ENCODE data around the gene FOXJ2. TPM values are rescaled to one million over a fixed set of nuclear protein-coding genes. Genes with fewer than 3 reads are reported as not detected.

FOXJ2 gene
- total RNA-seq, 4 donors from 2014 or later, result 16.4 to 28.2 (median 20.4) TPM

DNA sequence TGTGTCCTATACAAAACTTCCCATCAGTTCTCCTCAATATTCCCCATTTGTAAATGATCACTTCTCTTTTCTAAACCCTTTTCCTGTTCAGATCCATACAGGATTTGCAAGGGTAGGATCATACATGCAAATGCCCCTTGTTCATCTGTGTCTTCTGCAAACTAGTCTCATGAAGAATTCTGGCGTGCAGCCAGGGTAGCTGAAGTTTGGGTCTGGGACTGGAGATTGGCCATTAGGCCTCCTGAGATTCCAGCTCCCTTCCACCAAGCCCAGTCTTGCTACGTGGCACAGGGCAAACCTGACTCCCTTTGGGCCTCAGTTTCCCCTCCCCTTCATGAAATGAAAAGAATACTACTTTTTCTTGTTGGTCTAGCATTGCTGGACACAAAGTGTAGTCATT, 22.3 kb downstream of the FOXJ2 start:
- no peak for TF ChIP-seq POLR2A (IDR thresholded peaks at IDR 0.05)
- WGBS, 2 donors (ENCODE audit: low coverage in 1 of 2), result 100% methylated on average over 1 of the region's 2 CpGs; no CpG with 5 or more reads in 1 of the 2 donors
- no peak overlapping the region for H3K27ac ChIP-seq
- H3K4me1 ChIP-seq, result no peaks in the 10 kb centered on the region
- no peak for ATAC-seq
- no peak overlapping the region for H3K4me3 ChIP-seq
- H3K36me3 ChIP-seq, result peaks cover 0 to 71% of the 10 kb centered on the region in 2 donors
- H3K9me3 ChIP-seq, result no peaks in the 10 kb centered on the region
- no peaks in the 10 kb centered on the region for H3K27me3 ChIP-seq

DNA sequence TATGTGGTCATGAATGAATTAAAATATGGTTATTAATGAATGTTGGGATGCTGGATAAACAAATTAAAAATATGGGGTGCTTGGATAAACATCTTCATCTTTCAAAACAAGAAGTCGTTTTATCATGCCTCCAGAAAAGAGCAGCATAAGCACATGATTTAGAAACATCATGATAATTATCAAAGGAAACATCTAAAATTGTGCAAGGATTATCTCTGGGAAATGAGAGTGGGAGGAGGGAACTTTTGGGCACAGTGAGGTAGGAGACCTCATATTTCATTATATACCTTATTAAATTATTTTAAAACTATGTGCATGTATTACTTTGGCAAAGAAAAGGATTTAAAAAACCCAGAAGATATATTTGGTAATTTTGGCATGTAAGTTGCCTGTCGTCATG, 24.8 kb downstream of the FOXJ2 start:
- no peak overlapping the region for H3K4me3 ChIP-seq
- peaks cover 0 to 46% of the 10 kb centered on the region in 2 donors for H3K36me3 ChIP-seq
- WGBS, 2 donors (ENCODE audit: low coverage in 1 of 2), result 51 to 67% methylated on average over 2 of the region's 2 CpGs
- H3K9me3 ChIP-seq, result no peaks in the 10 kb centered on the region
- no peak for ATAC-seq
- H3K27ac ChIP-seq, result no peak overlapping the region
- no peaks in the 10 kb centered on the region for H3K4me1 ChIP-seq
- TF ChIP-seq POLR2A (IDR thresholded peaks at IDR 0.05) (no peak), EP300 (IDR thresholded peaks at IDR 0.05) (no peak), POLR2AphosphoS5 (IDR thresholded peaks at IDR 0.05) (no peak)
- TF ChIP-seq, protein P1, sequence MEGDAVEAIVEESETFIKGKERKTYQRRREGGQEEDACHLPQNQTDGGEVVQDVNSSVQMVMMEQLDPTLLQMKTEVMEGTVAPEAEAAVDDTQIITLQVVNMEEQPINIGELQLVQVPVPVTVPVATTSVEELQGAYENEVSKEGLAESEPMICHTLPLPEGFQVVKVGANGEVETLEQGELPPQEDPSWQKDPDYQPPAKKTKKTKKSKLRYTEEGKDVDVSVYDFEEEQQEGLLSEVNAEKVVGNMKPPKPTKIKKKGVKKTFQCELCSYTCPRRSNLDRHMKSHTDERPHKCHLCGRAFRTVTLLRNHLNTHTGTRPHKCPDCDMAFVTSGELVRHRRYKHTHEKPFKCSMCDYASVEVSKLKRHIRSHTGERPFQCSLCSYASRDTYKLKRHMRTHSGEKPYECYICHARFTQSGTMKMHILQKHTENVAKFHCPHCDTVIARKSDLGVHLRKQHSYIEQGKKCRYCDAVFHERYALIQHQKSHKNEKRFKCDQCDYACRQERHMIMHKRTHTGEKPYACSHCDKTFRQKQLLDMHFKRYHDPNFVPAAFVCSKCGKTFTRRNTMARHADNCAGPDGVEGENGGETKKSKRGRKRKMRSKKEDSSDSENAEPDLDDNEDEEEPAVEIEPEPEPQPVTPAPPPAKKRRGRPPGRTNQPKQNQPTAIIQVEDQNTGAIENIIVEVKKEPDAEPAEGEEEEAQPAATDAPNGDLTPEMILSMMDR (IDR thresholded peaks at IDR 0.05), result no peak
- no peaks in the 10 kb centered on the region for H3K27me3 ChIP-seq

DNA sequence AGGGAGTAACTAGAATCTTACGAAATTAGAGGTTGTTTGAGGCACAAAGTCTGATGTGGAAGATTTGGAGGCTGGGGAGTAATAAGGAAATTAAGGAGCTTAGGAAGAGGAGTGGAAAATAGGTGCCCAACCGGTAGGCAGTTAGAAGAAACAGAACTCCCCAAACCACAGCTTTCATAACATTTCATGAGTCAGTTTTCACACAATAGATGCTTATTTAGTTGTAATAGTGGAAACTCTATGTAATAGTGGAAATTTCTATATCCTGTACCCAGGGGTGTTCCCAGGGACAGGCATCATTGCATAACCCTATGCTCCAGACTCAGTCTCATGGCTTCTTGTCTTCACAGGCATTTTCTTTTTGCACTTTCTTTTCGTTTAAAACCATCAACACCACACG, 25.3 kb downstream of the FOXJ2 start:
- no peak overlapping the region for H3K27ac ChIP-seq
- no peak overlapping the region for H3K4me3 ChIP-seq
- H3K36me3 ChIP-seq, result peaks cover 0 to 41% of the 10 kb centered on the region in 2 donors
- H3K9me3 ChIP-seq, result no peaks in the 10 kb centered on the region
- TF ChIP-seq POLR2A (IDR thresholded peaks at IDR 0.05) (no peak), EP300 (IDR thresholded peaks at IDR 0.05) (no peak), POLR2AphosphoS5 (IDR thresholded peaks at IDR 0.05) (no peak)
- TF ChIP-seq, protein P1 (IDR thresholded peaks at IDR 0.05), result no peak
- H3K4me1 ChIP-seq, result no peaks in the 10 kb centered on the region
- 64 to 68% methylated on average over 4 of the region's 4 CpGs for WGBS, 2 donors (ENCODE audit: low coverage in 1 of 2)
- no peaks in the 10 kb centered on the region for H3K27me3 ChIP-seq
- peak; percentile 68 for ATAC-seq

DNA sequence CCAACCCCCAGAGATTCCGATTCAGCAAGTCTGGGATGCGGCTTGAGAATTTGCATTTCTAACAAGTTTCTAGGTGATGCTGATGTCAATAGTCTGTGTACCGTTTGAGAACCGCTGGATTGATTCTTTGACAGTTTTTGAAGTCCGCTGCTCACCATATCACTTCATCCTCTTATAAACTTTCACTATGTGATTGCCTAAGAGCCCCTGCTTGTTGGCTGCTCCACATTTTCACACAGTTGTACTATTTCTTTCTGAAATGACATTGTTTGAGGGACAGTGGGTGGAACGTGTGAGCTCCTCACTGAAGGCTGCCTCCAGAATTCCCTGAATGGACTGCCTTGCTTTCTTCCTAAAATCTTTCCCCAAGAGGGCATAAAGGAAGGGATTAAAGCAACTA, 26.0 kb downstream of the FOXJ2 start:
- no peak for TF ChIP-seq POLR2AphosphoS5 (IDR thresholded peaks at IDR 0.05)
- TF ChIP-seq, protein P1 (IDR thresholded peaks at IDR 0.05), result no peak
- TF ChIP-seq EP300 (IDR thresholded peaks at IDR 0.05), result no peak
- no peak for TF ChIP-seq POLR2A (IDR thresholded peaks at IDR 0.05)
- Histone ChIP-seq H3K27ac (no peak overlapping the region), H3K4me1 (no peaks in the 10 kb centered on the region), H3K36me3 (peaks cover 0 to 34% of the 10 kb centered on the region in 2 donors), H3K9me3 (no peaks in the 10 kb centered on the region), H3K4me3 (no peak overlapping the region), H3K27me3 (no peaks in the 10 kb centered on the region)
- no peak for ATAC-seq
- WGBS, 2 donors (ENCODE audit: low coverage in 1 of 2), result 54 to 69% methylated on average over 4 to 6 of the region's 6 CpGs

DNA sequence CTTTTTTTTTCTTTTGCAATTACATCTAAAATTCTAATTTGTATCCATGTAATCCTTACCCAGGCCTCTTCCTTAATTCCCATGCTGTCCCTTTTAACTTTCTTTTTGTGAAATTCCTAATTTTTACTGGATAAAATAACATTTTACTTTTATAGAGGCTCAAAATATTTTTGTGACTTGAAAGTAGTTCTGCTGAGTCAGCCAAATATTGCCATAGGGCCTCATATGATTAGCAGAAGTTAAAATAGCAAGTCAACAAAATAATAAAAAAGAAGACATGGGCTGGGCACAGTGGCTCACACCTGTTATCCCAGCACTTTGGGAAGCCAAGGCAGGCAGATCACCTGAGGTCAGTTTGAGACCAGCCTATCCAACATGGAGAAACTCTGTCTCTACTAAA, 31.6 kb downstream of the FOXJ2 start:
- no peak for ATAC-seq
- TF ChIP-seq POLR2AphosphoS5 (IDR thresholded peaks at IDR 0.05) (no peak), EP300 (IDR thresholded peaks at IDR 0.05) (no peak), POLR2A (IDR thresholded peaks at IDR 0.05) (no peak)
- TF ChIP-seq, protein P1 (IDR thresholded peaks at IDR 0.05), result no peak
- H3K9me3 ChIP-seq, result no peaks in the 10 kb centered on the region
- H3K36me3 ChIP-seq, result peaks cover 0 to 5% of the 10 kb centered on the region in 2 donors
- H3K4me1 ChIP-seq, result no peaks in the 10 kb centered on the region
- peak overlapping the region in 1 of 2 donors; percentile 6 for H3K4me3 ChIP-seq
- H3K27ac ChIP-seq, result peak overlapping the region in 1 of 4 donors; percentile 29
- H3K27me3 ChIP-seq, result no peaks in the 10 kb centered on the region

All from gastroesophageal sphincter (tissue), 4 donors.